CD4-positive, alpha-beta T cell treated with Interleukin-1 beta for 1 hour (primary cell): ENCODE results near the gene METTL25B.
A peak's percentile ranks its signal among the peaks of the same experiment; 100 is the strongest.

ENCODE experiments used
- DNase-seq, 2 donors: peaks; one replicate each; pipeline ENCODE4 v3.0.0-alpha.2; 2020 to 2022

Gene METTL25B

GRCh38 chr1:156727926-156728598 is at the start of gene METTL25B:
Gene METTL25B, plus strand, starts transcription at chr1:156728469. Its CDS starts 636 bp downstream, at chr1:156729105.
- DNase-seq, result peak; percentile 78 to 80

GRCh38 chr1:156680056-156680455 is 48.2 kb upstream of the METTL25B start:
- no peak for DNase-seq

GRCh38 chr1:156681196-156681960 is 46.9 kb upstream of the METTL25B start:
- no peak for DNase-seq

GRCh38 chr1:156682166-156682890 is 45.9 kb upstream of the METTL25B start:
- no peak for DNase-seq

- no peak for DNase-seq
These were observed 44.0 kb upstream of the METTL25B start for GRCh38 chr1:156684227-156684782.

GRCh38 chr1:156689035-156689952 is 39.0 kb upstream of the METTL25B start:
- peak; percentile 79 to 81 for DNase-seq

GRCh38 chr1:156689953-156690674 is 38.2 kb upstream of the METTL25B start:
- DNase-seq, result no peak

- DNase-seq, result no peak
These were observed 37.6 kb upstream of the METTL25B start for GRCh38 chr1:156690675-156691036.

GRCh38 chr1:156691191-156691590 is 37.1 kb upstream of the METTL25B start:
- DNase-seq, result no peak

GRCh38 chr1:156691665-156692440 is 36.4 kb upstream of the METTL25B start:
- DNase-seq, result no peak

- no peak for DNase-seq
These were observed 35.8 kb upstream of the METTL25B start for GRCh38 chr1:156692441-156692924.

- DNase-seq, result peak; percentile 21 to 27
These were observed 35.1 kb upstream of the METTL25B start for GRCh38 chr1:156692925-156693847.

GRCh38 chr1:156693848-156694689 is 34.2 kb upstream of the METTL25B start:
- no peak for DNase-seq

GRCh38 chr1:156694690-156694962 is 33.6 kb upstream of the METTL25B start:
- DNase-seq, result no peak

GRCh38 chr1:156696755-156697154 is 31.5 kb upstream of the METTL25B start:
- no peak for DNase-seq

- no peak for DNase-seq
These were observed 30.8 kb upstream of the METTL25B start for GRCh38 chr1:156697481-156697880.

GRCh38 chr1:156698995-156699394 is 29.3 kb upstream of the METTL25B start:
- DNase-seq, result no peak

- DNase-seq, result no peak
These were observed 27.3 kb upstream of the METTL25B start for GRCh38 chr1:156700736-156701531.
